ENCODE measurements around the gene KRT13.

The KRT13 gene

DNA sequence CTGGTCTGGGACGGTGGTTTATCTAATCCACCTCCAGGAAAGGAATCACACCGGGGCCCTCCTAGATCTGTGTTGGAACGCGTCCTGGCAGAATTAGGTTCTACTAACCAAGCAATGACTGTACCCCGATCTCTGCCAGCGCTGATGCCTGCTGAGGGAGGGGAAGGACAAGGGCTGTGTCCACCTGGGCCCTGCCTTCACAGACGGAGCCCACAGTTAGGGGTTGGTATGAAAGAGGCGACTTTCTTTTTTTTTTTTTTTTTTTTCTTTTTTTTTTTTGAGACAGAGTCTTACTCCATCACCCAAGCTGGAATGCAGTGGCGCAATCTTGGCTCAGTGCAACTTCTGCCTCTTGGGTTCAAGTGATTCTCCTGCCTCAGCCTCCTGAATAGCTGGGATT is 32.6 kb upstream of the KRT13 start:
- no peak for DNase-seq (ENCODE audit: low spot score)
- TF ChIP-seq, protein P1, sequence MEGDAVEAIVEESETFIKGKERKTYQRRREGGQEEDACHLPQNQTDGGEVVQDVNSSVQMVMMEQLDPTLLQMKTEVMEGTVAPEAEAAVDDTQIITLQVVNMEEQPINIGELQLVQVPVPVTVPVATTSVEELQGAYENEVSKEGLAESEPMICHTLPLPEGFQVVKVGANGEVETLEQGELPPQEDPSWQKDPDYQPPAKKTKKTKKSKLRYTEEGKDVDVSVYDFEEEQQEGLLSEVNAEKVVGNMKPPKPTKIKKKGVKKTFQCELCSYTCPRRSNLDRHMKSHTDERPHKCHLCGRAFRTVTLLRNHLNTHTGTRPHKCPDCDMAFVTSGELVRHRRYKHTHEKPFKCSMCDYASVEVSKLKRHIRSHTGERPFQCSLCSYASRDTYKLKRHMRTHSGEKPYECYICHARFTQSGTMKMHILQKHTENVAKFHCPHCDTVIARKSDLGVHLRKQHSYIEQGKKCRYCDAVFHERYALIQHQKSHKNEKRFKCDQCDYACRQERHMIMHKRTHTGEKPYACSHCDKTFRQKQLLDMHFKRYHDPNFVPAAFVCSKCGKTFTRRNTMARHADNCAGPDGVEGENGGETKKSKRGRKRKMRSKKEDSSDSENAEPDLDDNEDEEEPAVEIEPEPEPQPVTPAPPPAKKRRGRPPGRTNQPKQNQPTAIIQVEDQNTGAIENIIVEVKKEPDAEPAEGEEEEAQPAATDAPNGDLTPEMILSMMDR (IDR thresholded peaks at IDR 0.05; ENCODE audit: extremely low read depth, insufficient read depth, missing control alignments), result no peak
- in situ Hi-C loops (cut with MboI; ENCODE audit: low pct_unique_long_range_greater_than_20kb, low sequenced_read_pairs, unreplicated experiment), result no loop called here

DNA sequence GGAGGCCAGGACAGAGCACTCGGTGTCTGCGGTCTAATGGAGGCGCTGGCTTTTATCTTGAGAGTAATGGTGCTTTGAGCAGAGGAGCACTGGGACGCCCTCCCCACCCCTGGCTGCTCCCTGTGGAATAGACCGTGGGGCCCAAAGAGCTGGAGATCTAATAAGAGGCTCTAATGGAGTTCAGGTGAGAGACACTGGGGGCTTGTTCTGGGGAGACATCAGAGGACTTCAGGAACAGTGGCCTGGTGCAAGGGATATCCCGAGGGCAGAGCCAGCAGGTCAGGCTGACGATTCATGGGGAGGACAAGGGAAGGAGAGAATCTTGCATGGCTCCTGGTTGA is 32.2 kb upstream of the KRT13 start:
- in situ Hi-C loops (cut with MboI; ENCODE audit: low pct_unique_long_range_greater_than_20kb, low sequenced_read_pairs, unreplicated experiment), result no loop called here

DNA sequence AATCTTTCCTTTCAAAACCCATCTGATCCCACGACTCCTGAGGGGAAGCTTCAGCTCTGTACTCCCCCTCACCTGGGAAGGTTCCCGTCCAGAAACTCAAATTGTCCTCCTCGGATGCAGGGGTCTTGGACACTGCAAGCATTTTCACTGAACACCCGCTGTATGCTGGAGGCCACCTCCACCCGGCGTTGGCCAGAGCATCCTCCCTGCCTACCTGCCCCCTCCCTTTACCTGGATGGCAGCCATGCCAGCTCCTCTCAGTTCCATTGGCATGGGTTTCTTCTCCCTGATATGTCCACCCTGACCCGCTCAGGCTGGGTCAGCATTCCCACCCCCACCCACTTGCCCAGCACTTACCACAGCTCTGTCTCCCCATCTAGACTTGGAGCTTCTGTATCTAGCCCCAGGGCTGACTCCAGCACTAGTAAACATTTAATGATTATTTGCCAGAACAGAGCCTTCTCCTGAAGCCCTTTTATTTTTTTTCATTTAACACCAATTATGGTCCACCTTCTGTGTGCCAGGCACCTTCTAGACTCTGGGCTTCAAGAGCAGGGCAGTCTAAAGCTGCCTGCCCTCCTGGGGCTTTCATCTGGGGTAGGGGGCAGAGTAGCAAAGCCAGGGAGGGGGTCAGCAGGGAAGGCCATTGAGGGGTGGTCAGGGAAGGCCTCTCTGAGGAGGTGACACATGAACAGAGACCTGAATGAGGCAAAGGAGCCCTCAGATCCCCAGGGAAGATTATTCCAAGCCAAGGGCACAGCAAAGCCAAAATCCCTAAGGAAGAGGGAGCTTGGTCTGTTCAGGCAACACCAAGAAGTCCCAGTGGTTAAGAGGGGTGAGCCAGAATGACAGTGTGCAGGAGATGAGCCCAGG is 31.6 kb upstream of the KRT13 start:
- TF ChIP-seq, protein P1 (IDR thresholded peaks at IDR 0.05; ENCODE audit: extremely low read depth, insufficient read depth, missing control alignments), result no peak

More for the DNA sequence above, 32.2 kb upstream of the KRT13 start:
- no peak for DNase-seq (ENCODE audit: low spot score)
- TF ChIP-seq, protein P1 (IDR thresholded peaks at IDR 0.05; ENCODE audit: extremely low read depth, insufficient read depth, missing control alignments), result no peak

DNA sequence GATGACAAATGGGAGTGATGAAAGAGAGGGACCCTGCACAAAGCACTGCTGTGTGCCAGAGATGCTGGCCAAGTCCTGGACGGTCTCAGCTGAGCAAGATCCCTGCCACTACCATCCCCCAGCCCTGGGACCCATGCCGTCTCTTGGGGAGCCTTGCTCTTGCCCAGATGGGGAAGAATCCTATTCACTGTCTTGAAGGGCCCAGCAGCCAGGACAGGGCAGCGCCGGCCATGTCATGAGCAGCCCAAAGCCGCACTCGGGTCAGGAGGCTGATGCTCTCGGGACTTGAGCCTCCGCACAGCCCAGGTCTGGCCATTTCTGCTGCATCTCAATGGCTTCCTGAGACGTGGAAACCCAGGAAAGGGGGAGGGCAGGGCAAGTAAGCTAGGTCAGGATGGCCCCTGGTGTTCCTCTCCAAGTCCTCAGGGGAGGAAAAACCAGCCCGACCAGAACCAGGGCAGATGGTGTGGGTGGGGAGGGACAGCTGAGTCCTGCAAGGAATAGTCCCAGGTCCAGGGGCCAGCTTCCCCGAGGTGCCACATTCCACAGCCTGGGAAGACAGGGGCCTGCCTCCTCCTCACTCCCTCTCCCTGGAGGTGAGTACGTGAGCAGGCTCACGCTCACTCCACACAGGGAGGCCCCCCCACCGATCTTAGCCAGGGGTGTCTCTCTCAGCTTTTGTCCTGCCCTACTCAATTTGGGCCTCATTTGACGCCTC is 30.5 kb upstream of the KRT13 start:
- in situ Hi-C loops (cut with MboI; ENCODE audit: low pct_unique_long_range_greater_than_20kb, low sequenced_read_pairs, unreplicated experiment), result no loop called here
- TF ChIP-seq, protein P1 (IDR thresholded peaks at IDR 0.05; ENCODE audit: extremely low read depth, insufficient read depth, missing control alignments), result no peak
- DNase-seq (ENCODE audit: low spot score), result no peak

More for the DNA sequence above, 31.6 kb upstream of the KRT13 start:
- in situ Hi-C loops (cut with MboI; ENCODE audit: low pct_unique_long_range_greater_than_20kb, low sequenced_read_pairs, unreplicated experiment), result no loop called here
- DNase-seq (ENCODE audit: low spot score), result no peak

DNA sequence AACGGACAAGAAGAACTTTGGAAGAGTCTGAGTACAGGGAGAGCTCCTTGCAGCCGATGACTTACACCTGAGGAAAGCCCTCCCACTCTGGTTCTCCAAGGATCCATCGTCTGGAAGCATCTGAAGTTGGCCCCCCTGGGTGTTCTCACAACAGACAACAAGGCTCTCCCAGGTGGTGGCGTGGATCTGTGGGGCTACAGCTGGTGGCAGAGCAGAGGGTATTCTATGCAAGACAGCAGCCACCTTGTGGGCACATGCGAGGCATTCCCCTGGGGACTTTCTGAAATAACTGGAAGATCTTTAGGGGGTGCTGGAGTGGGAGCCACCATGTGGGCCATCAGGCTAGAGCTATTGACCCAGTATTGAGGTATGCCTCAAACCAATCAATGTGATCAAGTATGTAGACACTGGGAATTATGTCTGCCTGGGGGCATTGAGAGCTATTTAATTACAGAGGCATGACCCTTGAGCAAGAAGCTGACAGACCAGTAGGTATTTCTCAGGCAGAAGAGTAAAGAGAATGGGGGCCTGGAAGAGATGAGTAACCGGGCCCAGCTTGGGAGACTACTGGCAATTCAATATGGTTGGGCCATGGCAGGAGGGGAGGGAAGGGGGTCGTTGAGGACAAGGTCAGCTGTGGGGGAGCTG is 29.6 kb upstream of the KRT13 start:
- TF ChIP-seq, protein P1 (IDR thresholded peaks at IDR 0.05; ENCODE audit: extremely low read depth, insufficient read depth, missing control alignments), result no peak
- in situ Hi-C loops (cut with MboI; ENCODE audit: low pct_unique_long_range_greater_than_20kb, low sequenced_read_pairs, unreplicated experiment), result no loop called here
- no peak for DNase-seq (ENCODE audit: low spot score)

DNA sequence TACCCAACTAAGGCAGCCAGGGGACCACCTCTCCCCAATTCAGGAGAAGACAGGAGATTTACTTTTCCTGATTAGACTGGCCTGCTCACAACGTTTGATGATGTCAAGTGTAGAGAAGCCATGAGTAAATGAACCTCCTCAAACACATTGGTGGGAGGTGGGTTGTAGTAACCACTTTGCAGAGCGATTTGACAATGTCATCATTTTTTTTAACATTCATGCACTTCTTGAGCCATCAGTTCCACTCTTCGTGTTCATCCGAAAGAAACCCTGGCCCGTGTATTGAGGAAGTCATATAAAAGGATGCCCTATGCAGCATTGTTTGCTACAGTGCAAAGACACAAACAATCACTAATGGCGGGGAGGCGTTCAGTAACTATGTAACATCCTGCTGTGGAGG is 28.2 kb upstream of the KRT13 start:
- DNase-seq (ENCODE audit: low spot score), result no peak
- in situ Hi-C loops (cut with MboI; ENCODE audit: low pct_unique_long_range_greater_than_20kb, low sequenced_read_pairs, unreplicated experiment), result no loop called here
- TF ChIP-seq, protein P1 (IDR thresholded peaks at IDR 0.05; ENCODE audit: extremely low read depth, insufficient read depth, missing control alignments), result no peak
